Measurements from ENCODE around the gene TM2D1.

TM2D1 gene

DNA sequence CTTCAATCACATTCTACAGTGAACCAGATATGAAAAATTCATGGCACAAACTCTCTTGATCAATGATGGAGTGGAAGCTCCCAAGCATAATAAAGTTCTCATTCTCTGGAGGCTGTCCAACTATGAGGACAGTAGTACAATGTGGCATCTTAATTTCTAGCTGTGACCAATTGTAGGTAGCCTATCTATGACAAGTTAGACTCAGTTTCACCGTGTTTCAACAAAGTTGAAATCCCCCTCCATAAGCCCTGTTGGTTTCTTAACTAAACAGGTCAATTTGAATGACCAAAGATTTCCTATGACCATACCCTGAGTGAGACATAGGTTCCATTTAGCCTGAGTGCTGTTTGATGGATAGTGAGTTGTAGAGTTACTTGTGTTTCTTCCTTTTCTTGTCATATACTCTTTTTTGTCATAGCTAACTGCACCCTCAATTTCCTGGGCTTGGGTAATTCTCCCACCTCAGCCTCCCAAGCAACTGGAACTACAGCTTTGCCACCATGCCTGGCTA, 29.1 kb upstream of the TM2D1 start:
- Histone ChIP-seq H3K9me3 (ENCODE audit: severe bottlenecking) (no peaks in the 10 kb centered on the region), H3K4me1 (ENCODE audit: insufficient read depth, poor library complexity, severe bottlenecking) (peaks cover 14% of the 10 kb centered on the region), H3K27me3 (ENCODE audit: insufficient read depth, poor library complexity, severe bottlenecking) (no peaks in the 10 kb centered on the region), H3K4me3 (ENCODE audit: severe bottlenecking) (no peak overlapping the region), H3K27ac (ENCODE audit: poor library complexity, severe bottlenecking) (peak overlapping the region; percentile 66), H3K36me3 (ENCODE audit: low read depth) (peaks cover 27% of the 10 kb centered on the region)
- ATAC-seq (ENCODE audit: low read depth) = peak; percentile 6; the same call in 1 of the 3 replicates
- TF ChIP-seq, protein P1, sequence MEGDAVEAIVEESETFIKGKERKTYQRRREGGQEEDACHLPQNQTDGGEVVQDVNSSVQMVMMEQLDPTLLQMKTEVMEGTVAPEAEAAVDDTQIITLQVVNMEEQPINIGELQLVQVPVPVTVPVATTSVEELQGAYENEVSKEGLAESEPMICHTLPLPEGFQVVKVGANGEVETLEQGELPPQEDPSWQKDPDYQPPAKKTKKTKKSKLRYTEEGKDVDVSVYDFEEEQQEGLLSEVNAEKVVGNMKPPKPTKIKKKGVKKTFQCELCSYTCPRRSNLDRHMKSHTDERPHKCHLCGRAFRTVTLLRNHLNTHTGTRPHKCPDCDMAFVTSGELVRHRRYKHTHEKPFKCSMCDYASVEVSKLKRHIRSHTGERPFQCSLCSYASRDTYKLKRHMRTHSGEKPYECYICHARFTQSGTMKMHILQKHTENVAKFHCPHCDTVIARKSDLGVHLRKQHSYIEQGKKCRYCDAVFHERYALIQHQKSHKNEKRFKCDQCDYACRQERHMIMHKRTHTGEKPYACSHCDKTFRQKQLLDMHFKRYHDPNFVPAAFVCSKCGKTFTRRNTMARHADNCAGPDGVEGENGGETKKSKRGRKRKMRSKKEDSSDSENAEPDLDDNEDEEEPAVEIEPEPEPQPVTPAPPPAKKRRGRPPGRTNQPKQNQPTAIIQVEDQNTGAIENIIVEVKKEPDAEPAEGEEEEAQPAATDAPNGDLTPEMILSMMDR (IDR thresholded peaks at IDR 0.05; ENCODE audit: poor library complexity, severe bottlenecking) = no peak
- no peak for DNase-seq (ENCODE audit: low spot score)

DNA sequence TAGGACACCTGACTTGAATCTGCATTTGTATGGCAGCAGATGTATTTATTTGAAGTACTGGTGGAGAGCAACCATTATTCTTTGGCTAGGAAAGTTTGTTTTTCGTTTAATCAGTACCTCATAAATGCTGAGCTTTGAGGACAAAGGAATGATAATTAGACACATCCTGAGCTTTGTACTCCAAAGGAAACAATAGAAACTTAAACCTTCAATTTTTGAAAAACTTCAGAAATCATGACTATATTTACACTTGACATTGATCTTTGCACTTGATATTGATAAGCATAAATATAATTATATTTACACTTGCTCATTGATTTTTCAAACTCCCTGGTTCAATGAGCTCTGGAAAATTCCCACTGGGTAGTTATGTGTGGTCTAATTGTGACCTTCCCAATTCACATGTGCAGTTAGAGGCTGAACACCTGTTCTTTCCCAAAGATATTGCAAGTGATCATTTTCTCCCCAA, 28.0 kb upstream of the TM2D1 start:
- H3K27ac ChIP-seq (ENCODE audit: poor library complexity, severe bottlenecking) = no peak overlapping the region

DNA sequence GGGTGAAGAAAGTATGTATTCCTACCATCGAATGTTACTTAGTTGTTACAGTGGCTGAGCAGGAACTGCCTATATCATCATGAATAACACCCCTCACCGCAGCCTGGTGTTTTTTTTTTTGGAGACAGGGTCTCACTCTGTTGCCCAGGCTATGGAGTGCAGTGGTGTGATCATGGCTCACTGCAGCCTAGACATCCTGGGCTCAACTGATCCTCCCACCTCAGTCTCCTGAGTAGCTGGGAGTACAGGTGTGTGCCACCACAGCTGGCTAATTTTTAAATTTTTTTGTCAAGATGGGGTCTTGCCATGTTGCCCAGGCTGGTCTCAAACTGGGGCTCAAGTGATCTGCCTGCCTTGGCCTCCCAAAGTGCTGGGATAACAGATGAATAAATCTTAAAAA, 24.6 kb upstream of the TM2D1 start:
- H3K36me3 ChIP-seq (ENCODE audit: low read depth) = peaks cover 8% of the 10 kb centered on the region
- ATAC-seq (ENCODE audit: low read depth) = no peak
- H3K4me1 ChIP-seq (ENCODE audit: insufficient read depth, poor library complexity, severe bottlenecking) = peaks cover 12% of the 10 kb centered on the region
- H3K27ac ChIP-seq (ENCODE audit: poor library complexity, severe bottlenecking) = no peak overlapping the region
- no peak for DNase-seq (ENCODE audit: low spot score)
- H3K9me3 ChIP-seq (ENCODE audit: severe bottlenecking) = no peaks in the 10 kb centered on the region
- H3K4me3 ChIP-seq (ENCODE audit: severe bottlenecking) = no peak overlapping the region
- TF ChIP-seq, protein P1 (IDR thresholded peaks at IDR 0.05; ENCODE audit: poor library complexity, severe bottlenecking) = no peak
- no peaks in the 10 kb centered on the region for H3K27me3 ChIP-seq (ENCODE audit: insufficient read depth, poor library complexity, severe bottlenecking)

More for the DNA sequence above, 28.0 kb upstream of the TM2D1 start:
- Histone ChIP-seq H3K27me3 (ENCODE audit: insufficient read depth, poor library complexity, severe bottlenecking) (no peaks in the 10 kb centered on the region), H3K9me3 (ENCODE audit: severe bottlenecking) (no peaks in the 10 kb centered on the region), H3K4me3 (ENCODE audit: severe bottlenecking) (no peak overlapping the region), H3K36me3 (ENCODE audit: low read depth) (peaks cover 18% of the 10 kb centered on the region), H3K4me1 (ENCODE audit: insufficient read depth, poor library complexity, severe bottlenecking) (peaks cover 14% of the 10 kb centered on the region)
- TF ChIP-seq, protein P1 (IDR thresholded peaks at IDR 0.05; ENCODE audit: poor library complexity, severe bottlenecking) = no peak
- DNase-seq (ENCODE audit: low spot score) = no peak
- ATAC-seq (ENCODE audit: low read depth) = no peak

DNA sequence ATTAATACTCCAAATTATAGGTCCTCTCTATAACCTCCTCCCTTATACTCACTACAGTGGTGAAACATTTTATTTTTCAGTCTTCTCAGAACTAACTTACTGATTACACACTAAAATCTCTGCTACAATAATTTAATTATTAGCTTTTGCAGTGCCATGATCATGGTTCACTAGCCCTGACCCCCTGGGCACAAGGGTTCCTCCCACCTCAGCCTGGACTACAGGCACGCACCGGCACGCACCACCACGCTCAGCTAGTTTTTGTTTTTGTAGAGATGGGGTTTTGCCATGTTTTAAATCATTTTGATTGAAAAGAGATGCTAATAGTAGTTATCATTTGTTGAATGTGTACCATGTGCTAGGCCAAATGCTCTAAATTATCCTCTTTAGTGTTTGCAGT, 23.6 kb upstream of the TM2D1 start:
- no peaks in the 10 kb centered on the region for H3K27me3 ChIP-seq (ENCODE audit: insufficient read depth, poor library complexity, severe bottlenecking)
- H3K4me1 ChIP-seq (ENCODE audit: insufficient read depth, poor library complexity, severe bottlenecking) = peaks cover 4% of the 10 kb centered on the region
- TF ChIP-seq, protein P1 (IDR thresholded peaks at IDR 0.05; ENCODE audit: poor library complexity, severe bottlenecking) = no peak
- peaks cover 8% of the 10 kb centered on the region for H3K36me3 ChIP-seq (ENCODE audit: low read depth)
- ATAC-seq (ENCODE audit: low read depth) (no peak), DNase-seq (ENCODE audit: low spot score) (no peak)
- H3K9me3 ChIP-seq (ENCODE audit: severe bottlenecking) = no peaks in the 10 kb centered on the region
- H3K4me3 ChIP-seq (ENCODE audit: severe bottlenecking) = no peak overlapping the region
- H3K27ac ChIP-seq (ENCODE audit: poor library complexity, severe bottlenecking) = no peak overlapping the region

- DNase-seq (ENCODE audit: low spot score) (no peak), ATAC-seq (ENCODE audit: low read depth) (no peak)
- Histone ChIP-seq H3K27me3 (ENCODE audit: insufficient read depth, poor library complexity, severe bottlenecking) (no peaks in the 10 kb centered on the region), H3K36me3 (ENCODE audit: low read depth) (no peaks in the 10 kb centered on the region; the same call in 1 of the 2 replicates), H3K9me3 (ENCODE audit: severe bottlenecking) (no peaks in the 10 kb centered on the region), H3K4me3 (ENCODE audit: severe bottlenecking) (no peak overlapping the region), H3K4me1 (ENCODE audit: insufficient read depth, poor library complexity, severe bottlenecking) (peaks cover 4% of the 10 kb centered on the region), H3K27ac (ENCODE audit: poor library complexity, severe bottlenecking) (peak overlapping the region; percentile 20)
- TF ChIP-seq, protein P1 (IDR thresholded peaks at IDR 0.05; ENCODE audit: poor library complexity, severe bottlenecking) = no peak
Observed at GRCh38 chr1:61746813-61747212, 21.9 kb upstream of the TM2D1 start.
